PC-9 (cell line): ENCODE measurements around the gene TET2. TPM values are rescaled to one million over a fixed set of nuclear protein-coding genes. Genes with fewer than 3 reads are reported as not detected.

ENCODE experiments used
- BruUV-seq: library from RNA; stranded (reverse); fragments of 400-500 nt; replicated peaks from 2 replicates; lab custom pipeline; 2021; lab: Mats Ljungman, UMichigan
- CTCF ChIA-PET: fragments of 300-600 bp; sonication (Branson Sonifier 250); formaldehyde crosslinking; loops from one replicate; lab custom pipeline; 2022; ENCODE audit warnings: antibody characterized with exemption; lab: Charles Lee
- POLR2A ChIA-PET: fragments of 300-600 bp; sonication (Branson Sonifier 250); formaldehyde crosslinking; loops from one replicate; lab custom pipeline; 2022; ENCODE audit warnings: antibody characterized with exemption; ENCODE audit not compliant: unreplicated experiment; lab: Charles Lee
- DNase-seq, 2 experiments: peaks; one replicate each; pipeline versions ENCODE4 v3.0.0 to v3.0.0-alpha.2; 2015 to 2022; ENCODE audit warnings: mixed read lengths in 1 of 2
- H2AFZ ChIP-seq: fragments of 200-600 bp; sonication (generic); 2 replicates; pipeline ENCODE4 v1.8.1; 2017; ENCODE audit warnings: antibody characterized with exemption
- H3F3A ChIP-seq: fragments of 200-600 bp; sonication (generic); 2 replicates; pipeline ENCODE4 v1.8.1; 2017; ENCODE audit warnings: antibody characterized with exemption, mild to moderate bottlenecking, low read depth; ENCODE audit not compliant: insufficient read depth
- H3K27ac ChIP-seq: fragments of 200-600 bp; sonication (generic); 2 replicates; pipeline ENCODE4 v1.6.1; 2016; ENCODE audit warnings: mixed run types
- H3K27me3 ChIP-seq: fragments of 200-600 bp; sonication (generic); 2 replicates; pipeline ENCODE4 v1.6.1; 2016; ENCODE audit warnings: low read depth, mixed run types; ENCODE audit not compliant: insufficient read depth
- H3K36me3 ChIP-seq: fragments of 200-600 bp; sonication (generic); 2 replicates; pipeline ENCODE4 v1.6.1; 2016; ENCODE audit warnings: low read depth, mixed run types
- H3K4me1 ChIP-seq: fragments of 200-600 bp; sonication (generic); replicated peaks from 2 replicates; pipeline ENCODE4 v1.6.1; 2016; ENCODE audit warnings: mixed run types; ENCODE audit not compliant: insufficient read depth
- H3K4me2 ChIP-seq: fragments of 200-600 bp; sonication (generic); 2 replicates; pipeline ENCODE4 v1.6.1; 2017; ENCODE audit warnings: mixed run types
- H3K4me3 ChIP-seq: fragments of 200-600 bp; sonication (generic); 2 replicates; pipeline ENCODE4 v1.6.1; 2016; ENCODE audit warnings: mixed run types
- H3K79me2 ChIP-seq: fragments of 200-600 bp; sonication (generic); 2 replicates; pipeline ENCODE4 v1.6.1; 2017; ENCODE audit warnings: low read depth, mixed run types
- H3K9me2 ChIP-seq: fragments of 200-600 bp; sonication (generic); 2 replicates; pipeline ENCODE4 v1.8.1; 2017; ENCODE audit warnings: mild to moderate bottlenecking; ENCODE audit not compliant: insufficient read depth
- H3K9me3 ChIP-seq: fragments of 200-600 bp; sonication (generic); 2 replicates; pipeline ENCODE4 v1.8.1; 2016; ENCODE audit warnings: low read depth; ENCODE audit not compliant: insufficient read depth
- H4K20me1 ChIP-seq: fragments of 200-600 bp; sonication (generic); 2 replicates; pipeline ENCODE4 v1.8.1; 2017; ENCODE audit not compliant: insufficient read depth
- EZH2 ChIP-seq: fragments of 200-600 bp; sonication (generic); IDR thresholded peaks from 2 replicates; pipeline ENCODE4 v1.8.0; 2017; ENCODE audit warnings: antibody characterized with exemption, low read depth
- intact Hi-C: fragments of 100-400 bp; cut with micrococcal nuclease; formaldehyde crosslinking; loops from one replicate; pipeline ENCODE4 v1.10.0; 2022; ENCODE audit not compliant: unreplicated experiment
- total RNA-seq: library from RNA; stranded (reverse); gene quantifications from 2 replicates; pipeline ENCODE4 v1.2.3, GENCODE V29; 2021
- TF ChIP-seq, protein P1 (sequence below): fragments of 200-600 bp; sonication (generic); conservative IDR thresholded peaks from 2 replicates; pipeline ENCODE4 v1.6.1; 2017; ENCODE audit warnings: mixed run types, antibody characterized with exemption, mild to moderate bottlenecking, moderate library complexity

The TET2 gene
- total RNA-seq, 1 experiment from 2014 or later = 6.6 TPM

DNA sequence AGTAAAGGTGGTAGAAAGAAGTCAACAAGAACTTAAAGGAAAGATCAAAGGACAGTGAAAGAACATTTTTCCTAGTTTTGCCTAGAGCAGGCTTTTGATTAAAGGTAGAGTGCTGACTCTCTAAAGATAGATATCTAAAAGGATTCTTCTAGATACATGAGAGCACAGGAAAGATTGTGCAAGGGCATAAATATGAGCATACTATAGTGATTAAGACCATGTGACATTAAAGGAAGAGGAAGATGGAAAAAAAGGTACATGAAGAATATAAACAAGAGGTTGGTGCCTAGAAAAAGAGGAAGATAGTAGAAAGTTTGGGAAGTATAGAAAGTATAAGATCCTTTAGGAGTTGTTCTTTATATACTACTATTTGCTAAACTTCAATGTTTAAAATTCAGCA lies 26.1 kb upstream of the TET2 start:
- Histone ChIP-seq H4K20me1 (no peaks in the 10 kb centered on the region), H3K4me1 (no peaks in the 10 kb centered on the region), H3K36me3 (no peaks in the 10 kb centered on the region), H3F3A (no peaks in the 10 kb centered on the region), H3K4me3 (no peak overlapping the region), H3K9me3 (no peaks in the 10 kb centered on the region), H3K4me2 (no peak overlapping the region), H3K79me2 (no peaks in the 10 kb centered on the region), H3K27me3 (no peaks in the 10 kb centered on the region), H2AFZ (no peak overlapping the region), H3K9me2 (no peaks in the 10 kb centered on the region), H3K27ac (no peak overlapping the region)
- ChIA-PET POLR2A (no interaction called here), CTCF (no interaction called here)
- intact Hi-C loops = no loop called here
- TF ChIP-seq EZH2 = no peak
- TF ChIP-seq, protein P1, sequence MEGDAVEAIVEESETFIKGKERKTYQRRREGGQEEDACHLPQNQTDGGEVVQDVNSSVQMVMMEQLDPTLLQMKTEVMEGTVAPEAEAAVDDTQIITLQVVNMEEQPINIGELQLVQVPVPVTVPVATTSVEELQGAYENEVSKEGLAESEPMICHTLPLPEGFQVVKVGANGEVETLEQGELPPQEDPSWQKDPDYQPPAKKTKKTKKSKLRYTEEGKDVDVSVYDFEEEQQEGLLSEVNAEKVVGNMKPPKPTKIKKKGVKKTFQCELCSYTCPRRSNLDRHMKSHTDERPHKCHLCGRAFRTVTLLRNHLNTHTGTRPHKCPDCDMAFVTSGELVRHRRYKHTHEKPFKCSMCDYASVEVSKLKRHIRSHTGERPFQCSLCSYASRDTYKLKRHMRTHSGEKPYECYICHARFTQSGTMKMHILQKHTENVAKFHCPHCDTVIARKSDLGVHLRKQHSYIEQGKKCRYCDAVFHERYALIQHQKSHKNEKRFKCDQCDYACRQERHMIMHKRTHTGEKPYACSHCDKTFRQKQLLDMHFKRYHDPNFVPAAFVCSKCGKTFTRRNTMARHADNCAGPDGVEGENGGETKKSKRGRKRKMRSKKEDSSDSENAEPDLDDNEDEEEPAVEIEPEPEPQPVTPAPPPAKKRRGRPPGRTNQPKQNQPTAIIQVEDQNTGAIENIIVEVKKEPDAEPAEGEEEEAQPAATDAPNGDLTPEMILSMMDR = no peak
- DNase-seq = no peak
- BruUV-seq = no TSS peak

GRCh38 chr4:105122350-105122749 lies 24.3 kb upstream of the TET2 start:
- CTCF ChIA-PET = no interaction called here
- no TSS peak for BruUV-seq
- H3K27ac ChIP-seq = no peak overlapping the region
- no peak overlapping the region for H3K4me3 ChIP-seq
- H3K9me2 ChIP-seq = no peaks in the 10 kb centered on the region
- no peaks in the 10 kb centered on the region for H3K79me2 ChIP-seq
- H4K20me1 ChIP-seq = no peaks in the 10 kb centered on the region
- H3K27me3 ChIP-seq = no peaks in the 10 kb centered on the region
- no peak overlapping the region for H3K4me2 ChIP-seq
- no peaks in the 10 kb centered on the region for H3K9me3 ChIP-seq
- H3K4me1 ChIP-seq = no peaks in the 10 kb centered on the region
- intact Hi-C loops = no loop called here
- POLR2A ChIA-PET = interaction anchor here (0.7 kb wide), 1 partner anchor 63 kb away, joined by 7 read pairs; no protein-coding TSS in a partner anchor
- no peak overlapping the region for H2AFZ ChIP-seq
- no peaks in the 10 kb centered on the region for H3F3A ChIP-seq
- TF ChIP-seq, protein P1 = no peak
- no peak for TF ChIP-seq EZH2
- no peaks in the 10 kb centered on the region for H3K36me3 ChIP-seq
- peak; percentile 58 to 60 for DNase-seq

DNA sequence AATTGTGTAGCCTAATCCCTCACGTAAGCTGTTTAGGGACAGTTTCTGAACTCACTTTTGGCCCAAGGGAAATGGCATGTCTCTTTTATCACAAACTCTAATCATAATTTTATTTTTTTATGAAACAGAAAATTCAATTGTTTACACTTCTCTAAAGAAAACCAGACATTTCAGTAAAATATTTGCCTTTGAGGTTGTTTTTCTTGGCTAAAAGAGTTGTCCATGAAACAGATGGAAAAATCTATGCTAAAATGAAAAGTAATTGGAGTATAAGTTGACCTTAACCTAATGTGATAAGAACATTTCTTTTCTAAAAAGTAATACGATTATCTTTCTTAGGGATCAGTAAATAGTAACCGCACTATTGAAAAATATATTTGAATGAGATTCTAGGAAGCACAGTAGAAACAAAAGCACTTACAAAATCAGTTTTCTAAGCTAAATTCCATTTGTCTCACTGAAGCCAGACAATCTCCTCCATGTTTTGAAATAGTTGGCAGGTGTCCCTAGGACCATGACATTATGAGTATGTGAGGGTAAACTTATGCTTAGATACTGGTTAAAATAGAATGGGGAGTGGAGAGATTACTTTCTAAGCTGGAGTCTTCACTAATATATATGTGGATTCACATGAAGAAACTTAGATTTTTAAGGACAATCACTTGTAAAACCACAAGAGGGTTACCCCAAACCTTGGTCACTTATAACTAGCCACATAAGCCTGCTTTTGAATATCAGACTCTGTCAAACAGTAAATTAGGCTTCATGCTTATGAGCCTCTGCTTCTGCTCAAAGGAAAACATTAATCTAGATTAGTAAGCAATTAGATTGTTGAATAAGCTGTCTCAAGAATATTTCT lies 20.1 kb upstream of the TET2 start:
- Histone ChIP-seq H4K20me1 (no peaks in the 10 kb centered on the region), H3K36me3 (no peaks in the 10 kb centered on the region), H3K4me2 (no peak overlapping the region), H3K27ac (no peak overlapping the region), H3K27me3 (no peaks in the 10 kb centered on the region), H3F3A (no peaks in the 10 kb centered on the region), H3K4me3 (no peak overlapping the region), H3K4me1 (no peaks in the 10 kb centered on the region), H3K9me3 (no peaks in the 10 kb centered on the region), H3K9me2 (no peaks in the 10 kb centered on the region), H3K79me2 (no peaks in the 10 kb centered on the region), H2AFZ (no peak overlapping the region)
- intact Hi-C loops = no loop called here
- POLR2A ChIA-PET = no interaction called here
- BruUV-seq = no TSS peak
- CTCF ChIA-PET = no interaction called here
- TF ChIP-seq, protein P1 = no peak
- TF ChIP-seq EZH2 = no peak
- DNase-seq = no peak
